MM.1S (cell line): ENCODE measurements around the gene PCDH1.

Source experiments
- EZH2 ChIP-seq: fragments of 300-600 bp; sonication (generic); optimal IDR thresholded peaks from 2 replicates; pipeline ENCODE3; 2017; ENCODE audit warnings: low read depth, mild to moderate bottlenecking, antibody characterized with exemption, low read length, mixed read lengths
- EZH2phosphoT487 ChIP-seq: fragments of 300-600 bp; sonication (generic); IDR thresholded peaks from 2 replicates; pipeline ENCODE4 v1.6.1; 2018; ENCODE audit warnings: antibody characterized with exemption, low read length
- TF ChIP-seq, protein P1 (sequence below): fragments of 300-600 bp; sonication (generic); IDR thresholded peaks from 2 replicates; pipeline ENCODE4 v1.5.1; 2016; ENCODE audit warnings: antibody characterized with exemption, low read length, mixed read lengths

GRCh38 chr5:141805874-141806595 is 72.2 kb downstream of the PCDH1 start:
- TF ChIP-seq, protein P1, sequence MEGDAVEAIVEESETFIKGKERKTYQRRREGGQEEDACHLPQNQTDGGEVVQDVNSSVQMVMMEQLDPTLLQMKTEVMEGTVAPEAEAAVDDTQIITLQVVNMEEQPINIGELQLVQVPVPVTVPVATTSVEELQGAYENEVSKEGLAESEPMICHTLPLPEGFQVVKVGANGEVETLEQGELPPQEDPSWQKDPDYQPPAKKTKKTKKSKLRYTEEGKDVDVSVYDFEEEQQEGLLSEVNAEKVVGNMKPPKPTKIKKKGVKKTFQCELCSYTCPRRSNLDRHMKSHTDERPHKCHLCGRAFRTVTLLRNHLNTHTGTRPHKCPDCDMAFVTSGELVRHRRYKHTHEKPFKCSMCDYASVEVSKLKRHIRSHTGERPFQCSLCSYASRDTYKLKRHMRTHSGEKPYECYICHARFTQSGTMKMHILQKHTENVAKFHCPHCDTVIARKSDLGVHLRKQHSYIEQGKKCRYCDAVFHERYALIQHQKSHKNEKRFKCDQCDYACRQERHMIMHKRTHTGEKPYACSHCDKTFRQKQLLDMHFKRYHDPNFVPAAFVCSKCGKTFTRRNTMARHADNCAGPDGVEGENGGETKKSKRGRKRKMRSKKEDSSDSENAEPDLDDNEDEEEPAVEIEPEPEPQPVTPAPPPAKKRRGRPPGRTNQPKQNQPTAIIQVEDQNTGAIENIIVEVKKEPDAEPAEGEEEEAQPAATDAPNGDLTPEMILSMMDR, result no peak
- TF ChIP-seq EZH2phosphoT487, result no peak
- TF ChIP-seq EZH2, result no peak
